HUDEP-2 (cell line): ENCODE results near the gene CTNNA2.

ENCODE experiments used
- DNase-seq, 76 experiments: peaks; one replicate each; lab custom pipeline; 2025; ENCODE audit not compliant: unreplicated experiment in 76 of 76; lab: John Stamatoyannopoulos, UW

Gene CTNNA2

GRCh38 chr2:79844011-79844410 lies 331.2 kb downstream of the CTNNA2 start:
- no peak for DNase-seq

- no peak for DNase-seq
Measured at GRCh38 chr2:79846878-79847277, 334.0 kb downstream of the CTNNA2 start.

- DNase-seq: no peak
Measured at GRCh38 chr2:79849241-79849640, 336.4 kb downstream of the CTNNA2 start.

DNA sequence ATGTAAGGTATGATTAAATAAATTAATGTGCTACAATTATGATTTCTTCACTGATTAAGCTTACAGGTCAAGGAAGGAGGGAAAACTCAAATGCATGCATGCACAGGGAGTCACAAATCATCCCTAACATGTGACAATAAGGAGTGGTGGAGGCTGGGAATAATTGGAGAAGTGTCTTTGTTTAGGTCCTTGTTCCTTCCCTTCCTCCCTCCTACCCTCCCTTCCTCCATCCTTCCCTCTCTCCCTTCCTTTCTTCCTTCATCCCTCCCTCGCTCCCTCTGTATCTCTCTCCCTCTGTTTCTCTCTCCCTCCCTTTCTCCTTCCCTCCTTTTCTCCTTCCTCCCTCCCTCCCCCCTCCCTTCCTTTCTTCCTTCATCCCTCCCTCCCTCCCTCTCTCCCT lies 337.1 kb downstream of the CTNNA2 start:
- no peak for DNase-seq

DNA sequence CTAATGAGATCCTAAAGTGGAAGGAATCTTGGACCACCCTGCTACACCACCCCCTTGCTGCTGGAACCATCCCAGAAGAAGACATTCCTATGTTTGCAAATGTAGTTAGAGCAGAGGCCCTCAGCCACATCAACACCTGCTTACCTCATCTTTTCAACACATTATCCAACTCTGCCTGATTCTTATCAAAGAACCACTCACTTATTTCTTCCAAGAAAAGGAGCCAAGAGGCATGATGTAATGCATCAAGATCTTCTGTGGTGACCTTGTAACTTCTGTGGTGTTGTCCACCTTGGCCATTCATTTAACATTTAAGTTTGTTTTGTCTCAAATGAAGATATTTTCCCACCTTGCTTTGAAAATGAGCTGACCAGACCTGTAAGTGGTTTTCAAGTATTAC lies 338.1 kb downstream of the CTNNA2 start:
- no peak for DNase-seq

- no peak for DNase-seq
Measured at GRCh38 chr2:79855264-79856006, 342.6 kb downstream of the CTNNA2 start.

DNA sequence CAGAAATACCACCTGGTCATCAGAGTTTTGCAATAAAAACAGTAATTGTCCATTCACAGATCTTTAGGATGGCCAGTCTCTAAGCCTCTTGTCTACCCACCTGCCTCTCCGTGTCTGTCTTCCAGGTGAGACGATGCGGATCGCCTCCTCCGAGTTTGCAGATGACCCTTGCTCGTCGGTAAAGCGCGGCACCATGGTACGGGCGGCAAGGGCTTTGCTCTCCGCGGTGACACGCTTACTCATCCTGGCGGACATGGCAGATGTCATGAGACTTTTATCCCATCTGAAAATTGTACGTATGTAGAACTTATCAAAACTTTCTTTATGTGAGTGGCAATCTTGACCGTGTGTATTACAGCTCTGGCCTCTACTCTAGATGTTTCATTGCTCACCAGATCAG lies 345.0 kb downstream of the CTNNA2 start:
- no peak for DNase-seq

GRCh38 chr2:79860228-79861058 lies 347.6 kb downstream of the CTNNA2 start:
- DNase-seq: peak in 1 of 76 experiments; percentile 8

DNA sequence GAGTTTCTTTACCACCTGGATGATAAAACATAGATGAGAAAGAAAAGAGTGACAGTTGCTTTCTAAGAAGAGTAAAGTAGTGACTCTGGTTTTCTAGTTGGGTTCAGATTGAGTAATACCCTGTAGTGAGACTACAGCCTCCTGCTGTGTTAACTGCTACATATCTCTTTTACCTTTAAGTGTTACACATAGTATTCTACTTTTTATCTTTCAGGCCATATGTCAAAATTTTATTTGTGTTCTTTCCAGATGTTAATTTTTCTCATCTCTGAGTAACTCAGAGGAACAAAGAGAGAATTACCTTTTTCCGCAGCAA lies 348.2 kb downstream of the CTNNA2 start:
- no peak for DNase-seq

DNA sequence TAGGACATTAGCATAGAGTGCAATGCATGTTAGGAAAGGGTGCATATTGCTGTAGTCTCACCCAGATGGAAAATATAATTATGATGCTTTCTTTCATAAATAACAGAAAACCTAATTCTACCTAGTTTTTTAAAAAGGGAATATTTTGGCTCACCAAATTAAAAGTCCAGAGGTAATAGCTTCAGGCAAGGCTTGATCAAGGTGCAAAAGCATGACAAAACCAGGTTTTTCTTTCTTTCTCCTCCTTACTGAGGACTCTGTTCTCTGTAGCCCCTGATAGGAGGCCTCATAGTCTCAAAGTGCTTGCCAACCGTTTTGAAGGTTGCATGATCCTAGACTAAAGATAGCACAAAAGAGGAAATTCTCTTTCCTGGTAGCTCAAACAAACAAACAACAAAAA lies 349.9 kb downstream of the CTNNA2 start:
- DNase-seq: no peak

DNA sequence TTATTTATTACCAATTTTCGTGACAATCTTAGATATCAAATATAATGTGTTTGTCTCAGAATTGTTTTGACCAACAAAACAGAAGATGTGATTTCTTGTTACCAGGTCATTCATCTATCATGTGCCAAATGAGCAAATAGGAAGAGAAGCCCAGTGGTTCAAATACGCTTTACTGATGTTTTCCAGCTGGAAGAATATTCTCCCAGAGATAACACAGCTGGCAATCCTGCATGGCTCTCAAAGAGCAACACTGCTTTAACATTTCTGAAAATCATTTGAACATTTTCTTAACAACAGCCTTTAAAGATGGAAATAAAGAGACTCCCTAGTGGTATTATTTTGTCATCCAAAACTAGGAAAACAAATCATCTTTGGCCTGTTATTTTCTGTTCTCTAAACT lies 359.8 kb downstream of the CTNNA2 start:
- DNase-seq: no peak

DNA sequence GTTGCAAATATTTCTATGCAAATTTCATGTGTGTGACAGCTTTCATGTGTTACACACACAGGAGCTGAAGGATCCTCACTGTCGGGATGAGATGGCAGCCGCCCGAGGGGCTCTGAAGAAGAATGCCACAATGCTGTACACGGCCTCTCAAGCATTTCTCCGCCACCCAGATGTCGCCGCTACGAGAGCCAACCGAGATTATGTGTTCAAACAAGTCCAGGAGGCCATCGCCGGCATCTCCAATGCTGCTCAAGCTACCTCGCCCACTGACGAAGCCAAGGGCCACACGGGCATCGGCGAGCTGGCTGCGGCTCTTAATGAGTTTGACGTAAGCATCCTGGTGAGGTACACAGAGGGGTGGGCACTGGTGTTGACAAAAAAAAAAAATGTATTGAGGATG lies 361.2 kb downstream of the CTNNA2 start:
- DNase-seq: no peak

GRCh38 chr2:79876430-79876829 lies 363.6 kb downstream of the CTNNA2 start:
- peak in 1 of 76 experiments; percentile 4 for DNase-seq

- DNase-seq: no peak
Measured at GRCh38 chr2:79882548-79882947, 369.7 kb downstream of the CTNNA2 start.

DNA sequence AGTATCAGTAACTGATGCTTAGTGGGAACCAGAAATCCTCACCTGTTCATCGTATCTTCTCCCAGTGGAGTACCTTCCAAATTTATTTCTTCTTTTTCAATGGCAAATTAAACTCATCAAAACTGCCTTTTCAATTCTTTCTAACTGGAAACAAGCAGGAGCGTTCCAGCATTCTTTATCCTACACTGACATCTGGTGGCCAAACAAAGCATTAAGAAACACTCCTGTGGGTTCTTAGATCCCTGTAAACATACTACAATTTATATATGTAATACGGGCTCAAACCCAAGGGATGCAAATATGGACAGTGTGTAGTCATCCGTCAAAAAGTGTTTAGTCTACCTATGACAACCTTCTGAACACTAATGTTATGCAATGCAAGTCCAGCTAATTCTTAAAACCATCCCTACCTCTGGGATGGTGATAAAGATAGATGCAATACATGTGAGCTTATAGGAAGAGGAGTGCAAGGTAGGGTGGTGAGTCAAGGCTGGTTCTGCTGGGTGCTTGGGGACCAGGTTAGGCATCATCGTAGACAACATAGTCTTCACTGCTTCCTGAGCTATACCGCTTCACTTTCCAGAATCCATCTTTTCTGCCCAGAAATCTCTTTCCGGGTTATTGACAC lies 375.0 kb downstream of the CTNNA2 start:
- peak in 22 of 76 experiments; percentile 2 to 45 (median 16) for DNase-seq

DNA sequence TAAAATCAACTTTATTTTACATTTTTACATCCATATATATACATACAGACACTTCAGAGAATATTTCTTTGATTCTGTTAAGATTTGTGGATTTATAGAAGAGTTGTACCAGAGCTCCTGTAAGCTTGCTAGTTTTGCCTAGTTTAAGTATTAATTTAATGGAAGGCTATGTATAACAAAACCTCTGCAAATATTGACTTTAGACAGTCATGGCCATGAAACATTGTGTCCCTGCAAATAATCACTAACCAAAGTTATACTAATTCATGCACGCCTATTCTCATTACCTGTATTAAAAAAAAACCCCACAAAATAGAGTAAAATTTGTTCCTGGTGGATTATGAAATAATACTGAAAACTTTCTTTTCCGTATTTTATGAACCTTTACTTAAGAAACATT lies 379.3 kb downstream of the CTNNA2 start:
- no peak for DNase-seq

DNA sequence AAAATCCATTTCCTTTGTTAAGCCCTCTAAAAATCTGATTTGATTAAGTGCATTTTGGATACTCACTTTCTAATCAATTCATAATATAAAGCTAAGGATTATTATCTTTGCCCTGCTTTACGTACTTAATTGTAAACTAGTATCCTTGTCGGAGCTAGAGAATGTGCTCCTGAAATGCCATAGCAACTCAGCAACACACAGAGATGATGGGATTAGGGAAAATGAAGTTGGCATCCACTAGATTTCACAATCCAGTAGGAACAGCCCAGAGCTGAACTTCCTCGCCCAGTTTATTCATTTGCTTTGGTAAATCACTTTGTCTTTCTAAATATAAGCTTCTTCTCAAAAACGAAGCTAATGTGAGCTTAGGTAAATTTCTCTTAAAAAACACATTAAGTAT lies 386.3 kb downstream of the CTNNA2 start:
- no peak for DNase-seq

- no peak for DNase-seq
Measured at GRCh38 chr2:79901161-79901560, 388.3 kb downstream of the CTNNA2 start.

DNA sequence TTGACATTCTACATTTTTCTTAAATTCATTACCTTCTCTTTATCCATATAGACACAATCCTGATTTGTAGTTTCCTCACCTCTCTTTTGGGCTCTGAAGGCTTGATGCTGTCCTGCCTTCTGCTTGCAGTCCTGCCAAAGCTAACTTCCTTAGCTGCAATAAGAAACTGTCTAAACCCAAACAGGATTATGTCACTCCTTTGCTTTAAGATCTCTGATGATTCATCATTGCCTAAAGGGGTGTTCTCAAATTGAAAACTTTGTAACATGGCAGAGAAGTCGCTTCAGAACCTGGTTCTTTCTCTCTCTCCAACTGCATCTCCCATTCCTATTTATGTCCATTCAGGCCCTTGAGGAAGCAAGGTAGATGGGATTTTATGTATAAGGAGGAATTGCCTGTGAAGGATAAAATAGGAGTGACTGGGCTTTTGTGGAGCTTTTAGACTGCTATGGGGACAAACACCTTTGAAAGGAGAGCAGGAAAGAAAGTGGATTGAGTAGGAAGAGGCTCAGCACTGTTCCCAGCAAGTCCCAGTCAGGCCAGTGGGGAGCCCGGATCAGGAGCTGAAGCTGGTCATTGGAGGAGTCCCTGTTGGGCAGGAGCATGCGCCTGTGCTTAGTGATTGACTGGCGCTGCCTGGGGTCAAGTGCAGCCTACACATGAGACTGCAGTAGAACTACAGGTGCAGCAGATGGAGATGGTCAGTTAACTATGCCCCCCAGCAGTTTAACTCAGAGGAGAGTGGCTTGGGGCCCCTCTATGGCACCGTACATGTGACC lies 390.6 kb downstream of the CTNNA2 start:
- no peak for DNase-seq

- no peak for DNase-seq
Measured at GRCh38 chr2:79906139-79906890, 393.5 kb downstream of the CTNNA2 start.
